Measurements from ENCODE around the gene DHX9.

The DHX9 gene

DNA sequence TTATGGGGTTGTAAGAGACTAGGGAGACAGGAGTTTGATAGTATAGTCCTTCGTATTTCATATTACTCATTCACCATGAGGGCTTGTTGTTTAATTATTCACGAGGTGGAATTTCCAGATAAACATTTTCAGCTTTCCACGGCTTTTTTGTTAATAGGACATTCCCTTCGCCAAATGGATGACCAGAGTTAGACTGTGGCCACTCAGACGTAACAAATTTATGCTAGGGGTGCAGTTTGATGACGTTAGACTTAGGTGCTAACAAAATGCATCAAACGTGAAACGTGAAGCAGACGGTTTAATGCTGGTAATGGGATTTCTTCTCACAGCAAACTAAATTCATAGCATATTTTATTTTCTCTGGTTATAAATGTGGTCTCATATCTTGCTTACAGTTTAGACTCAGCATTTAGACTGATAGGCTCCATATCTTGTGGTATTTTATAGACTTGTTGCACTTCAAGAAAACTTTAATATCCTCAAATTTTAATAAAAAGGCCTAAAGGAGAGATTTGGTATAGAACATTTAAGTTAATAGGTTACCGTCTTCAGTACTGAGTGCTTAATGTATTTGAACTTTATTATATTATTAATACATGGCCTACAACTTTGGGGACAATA, 2.3 kb downstream of the DHX9 start:
- no peak for DNase-seq

DNA sequence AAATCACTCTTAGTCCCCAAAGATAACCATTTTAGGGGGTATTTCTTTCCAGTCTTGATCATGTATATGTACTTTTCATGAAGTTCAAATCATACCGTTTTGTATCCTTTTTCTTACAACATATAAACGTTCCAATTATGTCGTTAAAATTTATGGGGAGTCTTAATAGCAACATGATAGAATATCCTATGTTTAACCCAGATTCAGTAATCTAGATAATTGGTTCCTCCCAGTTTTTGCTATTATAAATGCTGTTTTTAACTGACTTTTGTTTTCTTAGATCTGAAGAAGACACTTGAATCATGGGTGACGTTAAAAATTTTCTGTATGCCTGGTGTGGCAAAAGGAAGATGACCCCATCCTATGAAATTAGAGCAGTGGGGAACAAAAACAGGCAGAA, 3.1 kb downstream of the DHX9 start:
- DNase-seq, result no peak

DNA sequence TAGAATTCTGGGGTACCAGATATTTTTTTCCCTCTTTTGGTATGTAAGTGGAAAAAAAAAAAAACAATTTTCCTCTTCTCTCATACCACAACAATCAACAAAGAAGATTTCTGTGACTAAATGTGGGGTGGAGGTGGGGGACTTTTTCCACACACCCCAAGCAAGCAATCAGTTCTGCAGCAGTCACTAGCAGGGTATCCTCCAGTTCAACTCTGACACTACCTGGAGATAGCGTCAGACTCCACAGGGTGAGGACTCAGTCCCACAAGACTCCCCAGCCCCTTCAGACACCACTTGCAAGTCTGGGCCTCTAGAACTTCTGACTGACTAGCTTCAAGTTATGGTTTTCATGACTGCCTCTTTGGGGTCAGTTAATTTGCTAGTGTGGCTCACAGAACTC, 6.2 kb downstream of the DHX9 start:
- no peak for DNase-seq

DNA sequence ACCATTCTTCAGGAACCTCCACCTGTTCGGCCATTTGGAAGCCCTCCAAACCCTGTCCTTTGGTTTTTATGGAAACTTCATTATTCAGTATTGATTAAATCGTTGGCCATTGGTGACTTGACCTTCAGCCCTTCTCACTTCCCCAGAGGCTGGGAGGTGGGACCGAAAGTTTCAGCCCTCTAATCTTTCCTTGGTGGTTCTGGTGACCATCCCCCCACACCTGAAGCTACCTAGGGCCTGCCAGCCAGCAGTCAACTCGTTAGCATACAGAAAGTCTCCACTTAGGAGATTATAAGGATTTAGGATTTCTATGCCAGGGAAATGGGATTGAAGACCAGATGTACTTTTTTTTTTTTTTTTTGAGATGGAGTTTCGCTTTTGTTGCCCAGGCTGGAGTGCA, 6.7 kb downstream of the DHX9 start:
- no peak for DNase-seq

GRCh38 chr1:182847105-182847504, 8.0 kb downstream of the DHX9 start:
- no peak for DNase-seq

DNA sequence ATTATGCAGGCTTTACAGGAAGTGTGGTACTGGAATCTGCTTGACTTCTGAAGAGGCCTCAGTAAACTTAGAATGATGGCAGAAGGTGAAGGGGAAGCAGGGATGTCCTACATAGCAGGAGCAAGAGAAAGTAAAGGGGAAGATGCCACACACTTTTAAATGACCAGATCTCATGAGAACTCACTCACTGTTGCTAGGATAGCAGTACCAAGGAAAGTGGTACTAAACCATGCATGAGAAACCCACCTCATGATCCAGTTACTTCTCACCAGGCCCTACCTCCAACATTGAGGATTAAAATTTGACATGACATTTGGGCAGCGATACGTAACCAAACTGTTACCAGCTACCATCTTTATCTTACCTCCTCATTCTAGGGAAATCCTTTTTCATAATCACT, 9.6 kb downstream of the DHX9 start:
- DNase-seq, result no peak

DNA sequence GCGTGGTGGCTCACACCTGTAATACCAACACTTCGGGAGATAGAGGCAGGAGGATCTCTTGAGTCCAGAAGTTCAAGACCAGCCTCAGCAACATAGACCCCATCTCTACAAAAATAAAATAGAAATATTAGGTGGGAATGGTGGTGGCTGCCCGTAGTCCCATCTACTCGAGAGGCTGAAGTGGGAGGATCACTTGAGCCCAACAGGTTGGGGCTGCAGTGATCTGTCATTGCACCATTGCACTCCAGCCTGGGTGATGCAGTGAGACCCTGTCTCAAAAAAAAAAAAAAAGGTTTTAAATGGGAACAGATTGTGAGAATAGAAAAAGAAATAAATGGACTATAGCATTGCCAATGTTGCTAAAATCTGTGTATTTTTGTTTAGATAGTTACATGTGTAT, 11.2 kb downstream of the DHX9 start:
- no peak for DNase-seq

DNA sequence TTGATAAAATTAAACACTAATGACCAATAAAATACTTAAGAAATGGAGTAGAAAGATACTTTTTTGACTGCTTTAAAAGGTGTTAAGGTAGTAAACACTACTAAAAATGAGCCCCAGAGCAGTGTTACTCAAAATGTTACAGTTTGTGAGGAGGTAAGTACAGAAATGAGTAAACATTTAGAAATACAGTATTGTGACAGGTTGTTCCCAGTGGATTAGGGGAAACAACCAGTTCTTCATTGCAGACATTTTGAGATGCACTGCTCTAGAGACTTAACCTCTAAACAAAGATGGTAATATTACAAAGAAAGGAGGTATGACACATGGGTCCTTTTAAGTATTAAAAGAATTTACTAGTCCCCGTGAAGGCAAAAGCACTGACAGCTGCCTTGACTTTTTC, 12.7 kb downstream of the DHX9 start:
- DNase-seq, result no peak

GRCh38 chr1:182855911-182856310, 16.8 kb downstream of the DHX9 start:
- no peak for DNase-seq

- DNase-seq, result no peak
Observed at GRCh38 chr1:182857212-182857611, 18.1 kb downstream of the DHX9 start.

DNA sequence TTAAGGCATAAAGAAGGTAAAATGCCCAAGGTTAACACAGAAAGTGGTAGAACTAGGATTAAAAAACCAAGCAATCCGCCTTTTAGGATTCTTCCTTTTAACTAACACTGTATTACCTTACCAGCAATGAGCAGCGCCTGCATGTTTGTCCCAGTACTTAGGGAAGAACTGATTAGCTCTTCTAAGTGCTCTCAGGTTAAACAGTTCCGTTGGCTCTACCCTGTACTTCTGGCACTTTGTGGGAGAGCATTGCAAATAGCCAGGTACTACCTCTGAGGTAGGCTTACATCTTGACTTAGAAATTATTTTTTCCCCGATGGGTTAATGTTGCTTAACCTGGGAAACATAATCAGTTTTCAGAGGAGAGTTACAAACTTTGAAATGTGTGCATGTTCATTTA, 21.5 kb downstream of the DHX9 start:
- no peak for DNase-seq

- no peak for DNase-seq
Observed at GRCh38 chr1:182861994-182862393, 22.8 kb downstream of the DHX9 start.

GRCh38 chr1:182862827-182863226, 23.7 kb downstream of the DHX9 start:
- no peak for DNase-seq

DNA sequence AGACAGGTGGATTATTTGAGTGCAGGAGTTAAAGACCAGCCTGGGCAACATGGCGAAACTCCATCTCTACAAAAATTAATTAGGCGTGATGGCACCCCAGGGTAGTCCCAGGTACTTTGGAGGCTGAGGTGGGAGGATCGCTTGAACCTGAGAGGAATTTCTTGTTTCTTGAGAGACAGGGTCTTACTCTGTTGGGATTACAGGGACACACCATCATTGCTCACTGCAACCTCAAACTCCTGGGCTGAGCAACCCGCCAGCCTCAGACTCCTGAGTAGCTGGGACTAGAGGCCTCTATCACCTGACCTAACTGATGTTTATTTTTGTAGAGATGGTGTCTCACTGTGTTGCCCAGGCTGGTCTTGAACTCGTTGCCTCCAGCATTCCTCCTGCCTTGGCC, 24.8 kb downstream of the DHX9 start:
- DNase-seq, result no peak

DNA sequence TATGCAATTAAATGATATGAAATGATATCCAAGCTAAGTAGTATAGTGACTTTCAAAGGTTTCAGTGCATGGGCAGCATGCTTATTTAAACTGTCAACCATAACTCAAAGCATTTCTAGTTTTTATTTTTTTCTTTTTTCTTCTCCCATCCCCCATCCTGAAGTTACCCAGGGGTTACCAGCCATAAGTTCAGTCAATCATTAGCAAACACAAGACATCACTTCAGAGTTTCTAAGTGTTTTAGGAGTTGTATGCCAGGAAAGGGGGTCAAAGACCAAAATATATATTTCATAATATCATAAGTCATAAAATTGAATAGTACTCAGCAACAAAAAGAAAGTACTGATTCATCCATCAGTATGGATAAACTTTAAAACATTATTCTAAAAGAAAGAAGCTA, 28.7 kb downstream of the DHX9 start:
- DNase-seq, result no peak

- DNase-seq, result no peak
Observed at GRCh38 chr1:182869241-182869666, 30.1 kb downstream of the DHX9 start.

DNA sequence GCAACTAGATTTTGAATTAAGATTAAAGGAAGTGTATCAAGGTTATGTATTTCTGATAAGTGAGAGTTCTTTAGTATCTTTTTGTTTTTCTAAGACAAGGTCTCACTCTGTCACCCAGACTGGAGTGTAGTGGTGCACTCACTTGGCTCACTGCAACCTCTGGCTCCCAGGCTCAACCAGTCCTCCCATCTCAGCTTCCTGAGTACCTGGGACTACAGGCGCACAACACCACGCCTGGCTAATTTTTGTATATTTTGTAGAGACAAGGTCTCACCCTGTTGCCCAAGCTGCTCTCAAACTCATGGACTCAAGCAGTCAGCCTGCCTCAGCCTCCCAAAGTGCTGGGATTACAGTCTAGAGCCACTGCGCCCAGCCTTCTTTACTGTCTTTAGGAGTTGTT, 33.7 kb downstream of the DHX9 start:
- DNase-seq, result no peak

DNA sequence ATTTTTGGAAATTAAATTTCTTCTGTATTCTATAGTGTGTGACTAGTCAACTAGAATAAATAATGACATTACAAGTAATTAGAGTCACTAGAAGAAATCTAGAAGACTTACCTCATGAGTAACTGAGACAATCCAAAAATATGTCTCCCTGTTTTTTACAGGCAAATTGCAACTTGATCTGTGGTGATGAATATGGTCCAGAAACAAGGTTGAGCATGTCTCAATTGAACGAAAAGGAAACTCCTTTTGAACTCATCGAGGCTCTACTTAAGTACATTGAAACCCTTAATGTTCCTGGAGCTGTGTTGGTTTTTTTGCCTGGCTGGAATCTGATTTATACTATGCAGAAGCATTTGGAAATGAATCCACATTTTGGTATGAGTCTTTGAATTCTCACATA, 36.7 kb downstream of the DHX9 start:
- DNase-seq, result no peak

GRCh38 chr1:182877331-182877730, 38.2 kb downstream of the DHX9 start:
- no peak for DNase-seq

DNA sequence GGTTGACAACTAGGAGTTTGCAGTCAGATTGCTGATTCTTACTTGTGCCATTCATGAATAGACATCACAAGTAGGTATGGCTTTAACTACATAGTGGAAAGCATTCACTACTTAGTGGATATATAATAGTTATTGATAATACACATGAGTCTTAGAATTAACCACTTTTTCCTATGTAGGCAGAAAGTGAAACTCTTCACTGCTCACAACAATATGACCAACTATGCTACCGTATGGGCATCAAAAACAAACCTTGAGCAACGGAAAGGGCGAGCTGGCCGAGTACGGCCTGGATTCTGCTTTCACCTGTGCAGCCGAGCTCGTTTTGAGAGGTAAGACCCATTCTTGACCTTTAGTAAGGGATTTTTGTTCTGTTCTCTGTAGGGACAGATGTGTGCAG, 38.7 kb downstream of the DHX9 start:
- no peak for DNase-seq

DNA sequence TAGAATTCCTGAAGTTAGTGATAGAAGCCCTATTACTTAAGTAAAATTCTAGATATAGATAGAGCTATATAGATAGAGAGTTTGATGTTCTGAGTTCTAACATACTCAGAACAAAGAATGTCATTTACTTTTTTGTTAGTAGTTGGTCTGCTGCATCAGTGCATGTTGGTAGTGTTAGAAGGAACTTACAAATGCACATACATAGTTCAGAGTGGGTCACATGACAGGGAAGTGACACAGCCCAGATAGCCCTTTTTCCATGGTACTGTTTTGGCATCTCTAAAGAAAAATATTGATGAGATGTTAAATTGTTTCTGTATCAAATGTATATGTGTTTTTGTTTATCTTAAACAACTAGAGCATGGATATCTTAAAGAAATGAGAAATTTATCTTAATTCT, 45.7 kb downstream of the DHX9 start:
- no peak for DNase-seq

GRCh38 chr1:182885591-182885990, 46.4 kb downstream of the DHX9 start:
- DNase-seq, result no peak

GRCh38 chr1:182886985-182887384, 47.8 kb downstream of the DHX9 start:
- DNase-seq, result no peak

DNA sequence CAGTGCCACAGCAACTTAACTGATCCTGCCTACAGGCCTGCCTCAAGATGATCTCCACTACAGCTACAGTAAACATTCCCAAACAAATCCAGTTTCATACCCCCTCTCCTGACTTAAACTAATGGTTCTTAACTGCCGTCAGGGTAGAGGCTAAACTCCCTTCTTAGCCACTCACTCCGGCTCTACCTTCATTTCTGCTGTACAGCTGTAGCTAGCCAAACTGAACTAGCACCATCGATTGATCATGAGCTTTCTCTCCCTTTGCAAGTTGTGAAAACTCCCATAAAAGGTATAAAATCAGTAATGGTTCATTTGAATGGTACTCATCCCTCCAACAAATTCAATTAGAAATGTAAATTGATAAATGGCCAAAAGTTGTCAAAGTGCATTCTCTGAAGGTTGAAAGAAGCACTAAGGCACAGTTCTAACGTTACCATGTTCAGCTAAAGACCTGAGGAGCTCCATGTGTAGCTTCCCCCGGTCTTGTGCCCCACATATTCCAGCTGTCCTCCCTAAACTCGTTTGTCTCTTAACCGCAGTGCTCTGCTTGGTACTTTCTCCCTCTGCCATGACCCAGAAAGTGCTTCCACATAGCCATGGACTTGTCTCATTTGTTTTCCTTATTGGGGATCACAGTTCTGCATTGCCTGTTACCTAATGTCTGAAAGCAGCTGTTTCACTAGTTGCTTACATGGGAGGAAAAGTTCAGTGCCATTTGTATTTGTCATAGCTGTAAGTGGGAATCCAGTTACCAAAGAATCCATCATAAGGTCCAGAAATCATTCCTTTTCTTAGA, 49.8 kb downstream of the DHX9 start:
- DNase-seq, result no peak

- DNase-seq, result peak; percentile 19
Observed at GRCh38 chr1:182889997-182890396, 50.9 kb downstream of the DHX9 start.
